ENCODE data around the gene ARHGAP18.

DNA sequence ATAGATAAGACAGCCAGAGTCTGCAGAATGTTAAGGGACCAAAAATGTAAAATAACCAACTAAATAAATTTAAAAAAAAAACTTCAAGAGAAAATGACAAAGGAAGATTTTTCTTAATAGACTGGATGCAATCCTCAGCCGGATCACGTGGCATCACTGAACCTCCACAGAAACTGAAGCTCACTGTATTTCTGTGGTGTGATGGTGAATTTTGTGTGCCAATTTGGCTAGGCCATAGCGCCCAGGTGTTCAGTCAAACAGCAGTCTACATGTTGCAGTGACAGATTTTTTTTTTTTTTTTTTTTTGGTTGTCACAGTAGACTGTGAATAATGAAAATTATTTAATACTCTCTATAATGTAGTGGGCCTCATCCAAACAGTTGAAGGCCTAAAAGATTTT lies 95.5 kb downstream of the ARHGAP18 start:
- TF ChIP-seq POLR2AphosphoS5 (IDR thresholded peaks at IDR 0.05) (no peak), CTCF (IDR thresholded peaks at IDR 0.05) (no peak), POLR2A (IDR thresholded peaks at IDR 0.05) (no peak)
